Left ventricle myocardium inferior (tissue), 1 donor: ENCODE results near the gene GALNT16. TPM values are rescaled to one million over a fixed set of nuclear protein-coding genes. Genes with fewer than 3 reads are reported as not detected.
"Not testable (repeated sequence)": the region's sequence is repeated elsewhere in the genome, so short reads cannot be mapped to it uniquely, and the experiment has no call there.

Experiments used
- DNase-seq: peaks from one replicate; pipeline ENCODE4 v3.0.0-alpha.2; 2020
- H3K27ac ChIP-seq: fragments of 200-600 bp; replicated peaks from 2 replicates; pipeline ENCODE4 v1.8.0; 2021
- H3K27me3 ChIP-seq: fragments of 200-600 bp; 2 replicates; pipeline ENCODE4 v1.8.0; 2021; ENCODE audit warnings: low read depth
- H3K36me3 ChIP-seq: fragments of 200-600 bp; 2 replicates; pipeline ENCODE4 v1.8.0; 2021
- H3K4me1 ChIP-seq: fragments of 200-600 bp; 2 replicates; pipeline ENCODE4 v1.8.0; 2021
- H3K4me3 ChIP-seq: fragments of 200-600 bp; 2 replicates; pipeline ENCODE4 v1.8.0; 2021; ENCODE audit warnings: mild to moderate bottlenecking, moderate library complexity
- H3K9me3 ChIP-seq: fragments of 200-600 bp; replicated peaks from 2 replicates; pipeline ENCODE4 v1.8.0; 2021
- CTCF ChIP-seq: fragments of 200-600 bp; IDR thresholded peaks from 2 replicates; pipeline ENCODE4 v1.8.0; 2021; ENCODE audit warnings: antibody characterized with exemption, mild to moderate bottlenecking, borderline replicate concordance
- intact Hi-C: fragments of 100-400 bp; cut with micrococcal nuclease; formaldehyde crosslinking; loops from one replicate; pipeline ENCODE4 v1.11.0; 2022
- total RNA-seq: library from RNA; stranded (reverse); fragmentation: NEBNext Ultra II Directional; extraction: Animal tissue kit (Norgen Biotek cat#: 25700); gene quantifications from one replicate; pipeline ENCODE4 v1.2.1, GENCODE V29; 2021
- donor health status: DM: no; HTN: yes; CAD: no; lungs with severe emphysema.

GALNT16 gene
- total RNA-seq, 1 donor from 2014 or later = 70.5 TPM

DNA sequence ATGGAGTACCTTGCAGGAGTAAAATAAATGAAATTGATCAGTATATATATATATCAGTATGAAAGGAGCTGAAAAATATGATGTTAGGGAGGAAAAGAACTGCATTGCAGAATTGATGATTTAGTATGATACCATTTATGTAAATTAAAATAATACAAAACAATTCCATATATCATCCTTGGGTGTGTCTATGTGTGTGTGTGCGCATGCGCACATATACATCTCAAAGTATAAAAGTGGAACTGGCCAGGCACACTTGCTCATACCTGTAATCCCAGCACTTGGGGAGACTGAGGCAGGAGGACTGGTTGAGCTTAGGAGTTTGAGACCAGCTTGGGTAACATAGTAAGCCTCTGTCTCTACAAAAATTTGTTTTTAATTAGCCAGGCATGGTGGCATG is 15.4 kb downstream of the GALNT16 start:
- H3K4me1 ChIP-seq = peaks cover 62% of the 10 kb centered on the region
- intact Hi-C loops = no loop called here
- no peaks in the 10 kb centered on the region for H3K27me3 ChIP-seq
- no peaks in the 10 kb centered on the region for H3K36me3 ChIP-seq
- H3K4me3 ChIP-seq = no peak overlapping the region
- DNase-seq = no peak
- no peak for TF ChIP-seq CTCF
- peak overlapping the region; percentile 75 for H3K27ac ChIP-seq
- no peaks in the 10 kb centered on the region for H3K9me3 ChIP-seq

DNA sequence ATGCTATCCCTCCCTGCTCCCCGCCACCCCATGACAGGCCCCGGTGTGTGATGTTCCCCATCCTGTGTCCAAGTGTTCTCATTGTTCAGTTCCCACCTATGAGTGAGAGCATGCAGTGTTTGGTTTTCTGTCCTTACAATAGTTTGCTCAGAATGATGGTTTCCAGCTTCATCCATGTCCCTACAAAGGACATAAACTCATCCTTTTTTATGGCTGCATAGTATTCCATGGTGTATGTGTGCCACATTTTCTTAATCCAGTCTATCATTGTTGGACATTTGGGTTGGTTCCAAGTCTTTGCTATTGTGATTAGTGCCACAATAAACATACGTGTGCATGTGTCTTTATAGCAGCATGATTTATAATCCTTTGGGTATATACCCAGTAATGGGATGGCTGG is 17.4 kb downstream of the GALNT16 start:
- H3K27me3 ChIP-seq, H3K4me3 ChIP-seq, DNase-seq, H3K27ac ChIP-seq, intact Hi-C loops, H3K9me3 ChIP-seq, H3K36me3 ChIP-seq: not testable (repeated sequence)
- peaks cover 61% of the 10 kb centered on the region for H3K4me1 ChIP-seq

- Histone ChIP-seq H3K9me3 (no peaks in the 10 kb centered on the region), H3K4me1 (peaks cover 44% of the 10 kb centered on the region), H3K27me3 (no peaks in the 10 kb centered on the region), H3K36me3 (no peaks in the 10 kb centered on the region), H3K4me3 (no peak overlapping the region), H3K27ac (peak overlapping the region; percentile 49)
- no peak for DNase-seq
- intact Hi-C loops = no loop called here
- no peak for TF ChIP-seq CTCF
These were observed 20.9 kb downstream of the GALNT16 start for GRCh38 chr14:69280746-69281291.

DNA sequence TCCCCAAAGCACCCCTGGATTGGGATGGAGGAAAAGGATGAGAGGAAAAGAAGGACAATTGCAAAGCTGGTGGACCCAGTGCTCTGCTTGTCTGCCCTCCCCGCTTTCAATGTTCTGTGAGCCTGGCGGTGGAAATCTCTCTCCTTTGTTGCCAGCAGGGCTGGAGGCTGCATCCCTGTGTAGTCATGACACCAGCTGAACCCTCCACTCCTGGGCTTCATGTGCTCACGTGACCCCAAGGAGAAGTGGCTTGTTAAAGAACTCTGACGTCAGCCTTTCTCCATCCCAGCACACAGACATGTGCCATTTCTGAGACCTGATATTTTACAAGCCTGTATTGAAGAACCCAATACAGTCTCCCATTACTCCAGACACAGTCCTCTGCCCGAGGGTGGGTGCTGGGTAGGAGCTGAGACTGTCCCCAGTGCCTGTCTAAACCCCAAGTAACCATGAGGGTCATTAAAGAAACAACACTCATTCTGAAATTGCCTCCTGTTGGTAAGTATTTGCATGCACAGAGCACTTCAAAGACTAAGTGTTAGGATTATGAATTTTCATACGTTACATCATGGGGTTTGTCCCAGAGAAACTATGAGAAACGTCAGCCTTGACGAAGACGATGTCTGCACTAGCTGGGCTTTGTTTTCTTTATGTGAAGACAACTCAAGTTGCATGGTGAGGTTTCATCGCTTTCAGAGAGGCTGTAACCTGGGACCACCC is 21.7 kb downstream of the GALNT16 start:
- peak; percentile 40 for DNase-seq
- TF ChIP-seq CTCF = no peak

GRCh38 chr14:69282448-69282847 is 22.5 kb downstream of the GALNT16 start:
- intact Hi-C loops = no loop called here
- H3K4me1 ChIP-seq = peaks cover 58% of the 10 kb centered on the region
- no peak for DNase-seq
- TF ChIP-seq CTCF = no peak
- no peak overlapping the region for H3K4me3 ChIP-seq
- no peaks in the 10 kb centered on the region for H3K27me3 ChIP-seq
- no peaks in the 10 kb centered on the region for H3K36me3 ChIP-seq
- H3K9me3 ChIP-seq = no peaks in the 10 kb centered on the region
- peak overlapping the region; percentile 49 for H3K27ac ChIP-seq

More for the DNA sequence above, 21.7 kb downstream of the GALNT16 start:
- Histone ChIP-seq H3K27ac (peak overlapping the region; percentile 49), H3K9me3 (no peaks in the 10 kb centered on the region), H3K4me1 (peaks cover 50% of the 10 kb centered on the region), H3K27me3 (no peaks in the 10 kb centered on the region), H3K4me3 (no peak overlapping the region), H3K36me3 (no peaks in the 10 kb centered on the region)
- intact Hi-C loops = no loop called here

GRCh38 chr14:69284170-69284569 is 24.2 kb downstream of the GALNT16 start:
- no peak for TF ChIP-seq CTCF
- Histone ChIP-seq H3K4me1 (peaks cover 73% of the 10 kb centered on the region), H3K9me3 (no peaks in the 10 kb centered on the region), H3K27ac (peak overlapping the region; percentile 66), H3K36me3 (no peaks in the 10 kb centered on the region), H3K4me3 (no peak overlapping the region), H3K27me3 (no peaks in the 10 kb centered on the region)
- peak; percentile 36 for DNase-seq
- intact Hi-C loops = no loop called here
